WTC11 (cell line): ENCODE results near the gene SGSM2.

Source experiments
- CTCF ChIP-seq: fragments of 200-600 bp; IDR thresholded peaks from 2 replicates; pipeline ENCODE4 v1.8.0; 2022; ENCODE audit warnings: antibody characterized with exemption
- KAT7 ChIP-seq: sonication (generic); formaldehyde crosslinking; IDR thresholded peaks from 2 replicates; pipeline ENCODE4 v1.8.1; 2023; ENCODE audit warnings: missing genetic modification reagents, mild to moderate bottlenecking, borderline replicate concordance
- MAX ChIP-seq: sonication (generic); formaldehyde crosslinking; IDR thresholded peaks from 2 replicates; pipeline ENCODE4 v1.8.0; 2022; ENCODE audit warnings: mild to moderate bottlenecking, missing genetic modification reagents

GRCh38 chr17:2289878-2290478 lies 47.3 kb upstream of the SGSM2 start:
- TF ChIP-seq MAX: no peak
- TF ChIP-seq CTCF: no peak
- TF ChIP-seq KAT7 (CRISPR knock-in tag): no peak
